GM21447 (cell line): ENCODE data around the gene LSAMP.
A peak's percentile ranks its signal among the peaks of the same experiment; 100 is the strongest.
"Not testable (repeated sequence)": the region's sequence is repeated elsewhere in the genome, so short reads cannot be mapped to it uniquely, and the experiment has no call there.

Source experiments
- ATAC-seq: cut with Tn5 transposase; IDR thresholded peaks from one replicate; pipeline ENCODE4 v1.9.1; 2021; ENCODE audit not compliant: unreplicated experiment

LSAMP gene

GRCh38 chr3:116127464-116127863 lies 317.8 kb downstream of the LSAMP start:
- no peak for ATAC-seq

GRCh38 chr3:116124166-116124565 lies 321.1 kb downstream of the LSAMP start:
- ATAC-seq = no peak

- no peak for ATAC-seq
These were observed 326.7 kb downstream of the LSAMP start for GRCh38 chr3:116118475-116119169.

GRCh38 chr3:116114586-116114985 lies 330.7 kb downstream of the LSAMP start:
- ATAC-seq = no peak

- ATAC-seq = no peak
These were observed 332.6 kb downstream of the LSAMP start for GRCh38 chr3:116112696-116113095.

GRCh38 chr3:116111765-116112164 lies 333.5 kb downstream of the LSAMP start:
- no peak for ATAC-seq

GRCh38 chr3:116103868-116104530 lies 341.3 kb downstream of the LSAMP start:
- no peak for ATAC-seq

- ATAC-seq = no peak
These were observed 343.2 kb downstream of the LSAMP start for GRCh38 chr3:116102037-116102436.

- ATAC-seq = no peak
These were observed 348.1 kb downstream of the LSAMP start for GRCh38 chr3:116097226-116097625.

- ATAC-seq = no peak
These were observed 348.7 kb downstream of the LSAMP start for GRCh38 chr3:116096631-116097030.

- ATAC-seq = no peak
These were observed 351.9 kb downstream of the LSAMP start for GRCh38 chr3:116093374-116093773.

GRCh38 chr3:116087426-116087825 lies 357.9 kb downstream of the LSAMP start:
- ATAC-seq = no peak

- no peak for ATAC-seq
These were observed 360.1 kb downstream of the LSAMP start for GRCh38 chr3:116084999-116085791.

GRCh38 chr3:116083683-116084082 lies 361.6 kb downstream of the LSAMP start:
- no peak for ATAC-seq

- ATAC-seq = no peak
These were observed 366.7 kb downstream of the LSAMP start for GRCh38 chr3:116078561-116078960.

GRCh38 chr3:116077557-116077956 lies 367.7 kb downstream of the LSAMP start:
- ATAC-seq = no peak

- ATAC-seq = no peak
These were observed 368.2 kb downstream of the LSAMP start for GRCh38 chr3:116077059-116077458.

- not testable (repeated sequence) for ATAC-seq
These were observed 374.6 kb downstream of the LSAMP start for GRCh38 chr3:116070516-116071278.

GRCh38 chr3:116070061-116070460 lies 375.2 kb downstream of the LSAMP start:
- no peak for ATAC-seq

- no peak for ATAC-seq
These were observed 376.3 kb downstream of the LSAMP start for GRCh38 chr3:116069024-116069423.

- peak; percentile 81 for ATAC-seq
These were observed 378.0 kb downstream of the LSAMP start for GRCh38 chr3:116067326-116067725.
